ENCODE measurements around the gene TTC32. TPM values are rescaled to one million over a fixed set of nuclear protein-coding genes. Genes with fewer than 3 reads are reported as not detected.

TTC32 gene
- total RNA-seq, 1 experiment from 2014 or later, result 12.7 TPM

GRCh38 chr2:19874726-19875125 is 27.1 kb downstream of the TTC32 start:
- H3K27ac ChIP-seq (ENCODE audit: low read length), result no peak overlapping the region
- H3K9me3 ChIP-seq (ENCODE audit: control insufficient read depth, insufficient read depth, low read depth, low read length), result no peaks in the 10 kb centered on the region
- ChIA-PET CTCF (interaction anchor here (0.6 kb wide), 1 partner anchor 11 kb away, joined by 3 read pairs; no protein-coding TSS in a partner anchor), POLR2A (no interaction called here)
- no peak overlapping the region for H3K4me3 ChIP-seq (ENCODE audit: low read depth in 2 of 2, low read length in 2 of 2)
- no TSS peak for BruUV-seq (replicated peaks)
- no peaks in the 10 kb centered on the region for H3K36me3 ChIP-seq (ENCODE audit: control insufficient read depth, insufficient read depth, low read length)
- DNase-seq (ENCODE audit: low read depth, low spot score) (no peak), ATAC-seq (no peak)
- in situ Hi-C loops (cut with HindIII; ENCODE audit: low pct_unique_long_range_greater_than_20kb, low sequenced_read_pairs), result no loop called here
- H3K27me3 ChIP-seq (ENCODE audit: control insufficient read depth, insufficient read depth, low read length), result no peaks in the 10 kb centered on the region
- intact Hi-C loops (cut with micrococcal nuclease; ENCODE audit: unreplicated experiment), result no loop called here
- TF ChIP-seq CTCF (IDR thresholded peaks at IDR 0.05), result no peak
- TF ChIP-seq POLR2AphosphoS5 (IDR thresholded peaks at IDR 0.05; ENCODE audit: low read depth, low read length), result no peak
- no peak for TF ChIP-seq SIN3A (IDR thresholded peaks at IDR 0.05; ENCODE audit: borderline replicate concordance, insufficient read depth, low read depth, low read length)
- TF ChIP-seq REST (IDR thresholded peaks at IDR 0.05; ENCODE audit: insufficient read depth in 1 of 2, low read depth in 2 of 2, low read length in 1 of 2), result no peak
- TF ChIP-seq TCF7L2 (IDR thresholded peaks at IDR 0.05; ENCODE audit: low read depth, low read length), result no peak
- H3K4me1 ChIP-seq (ENCODE audit: control insufficient read depth, insufficient read depth, low read length), result no peaks in the 10 kb centered on the region

- no peak for ATAC-seq
Observed at GRCh38 chr2:19873014-19873413, 28.8 kb downstream of the TTC32 start.

More at GRCh38 chr2:19873014-19873413, 28.8 kb downstream of the TTC32 start:
- intact Hi-C loops (cut with micrococcal nuclease; ENCODE audit: unreplicated experiment), result no loop called here
- Histone ChIP-seq H3K4me3 (ENCODE audit: low read depth in 2 of 2, low read length in 2 of 2) (no peak overlapping the region), H3K36me3 (ENCODE audit: control insufficient read depth, insufficient read depth, low read length) (no peaks in the 10 kb centered on the region), H3K4me1 (ENCODE audit: control insufficient read depth, insufficient read depth, low read length) (no peaks in the 10 kb centered on the region), H3K27me3 (ENCODE audit: control insufficient read depth, insufficient read depth, low read length) (no peaks in the 10 kb centered on the region), H3K9me3 (ENCODE audit: control insufficient read depth, insufficient read depth, low read depth, low read length) (no peaks in the 10 kb centered on the region), H3K27ac (ENCODE audit: low read length) (no peak overlapping the region)
- ChIA-PET CTCF (no interaction called here), POLR2A (no interaction called here)
- TF ChIP-seq POLR2AphosphoS5 (IDR thresholded peaks at IDR 0.05; ENCODE audit: low read depth, low read length) (no peak), CTCF (IDR thresholded peaks at IDR 0.05) (no peak), TCF7L2 (IDR thresholded peaks at IDR 0.05; ENCODE audit: low read depth, low read length) (no peak), REST (IDR thresholded peaks at IDR 0.05; ENCODE audit: insufficient read depth in 1 of 2, low read depth in 2 of 2, low read length in 1 of 2) (no peak), SIN3A (IDR thresholded peaks at IDR 0.05; ENCODE audit: borderline replicate concordance, insufficient read depth, low read depth, low read length) (no peak)
- BruUV-seq (replicated peaks), result no TSS peak
- no peak for DNase-seq (ENCODE audit: low read depth, low spot score)
- in situ Hi-C loops (cut with HindIII; ENCODE audit: low pct_unique_long_range_greater_than_20kb, low sequenced_read_pairs), result no loop called here
